H1 (cell line): ENCODE data around the gene MUC5B. TPM values are rescaled to one million over a fixed set of nuclear protein-coding genes. Genes with fewer than 3 reads are reported as not detected.

Experiments used
- CTCF ChIA-PET: fragments of 300-600 bp; sonication (Branson Sonifier 250); formaldehyde crosslinking; loops from one replicate; lab custom pipeline; 2021; ENCODE audit not compliant: partially characterized antibody; lab: Charles Lee
- POLR2A ChIA-PET: fragments of 300-600 bp; sonication (Branson Sonifier 250); formaldehyde crosslinking; loops from one replicate; lab custom pipeline; 2021; ENCODE audit warnings: inconsistent platforms; ENCODE audit not compliant: partially characterized antibody; lab: Charles Lee
- DNase-seq, 2 experiments: peaks; one replicate each; pipeline versions ENCODE4 v3.0.0 to v3.0.0-alpha.2; 2010 to 2022; ENCODE audit warnings: low spot score in 2 of 2, low read depth in 1 of 2, mixed read lengths in 1 of 2
- FAIRE-seq: peaks from 2 replicates; lab custom pipeline; 2011; peaks lifted over from hg19 to GRCh38; lab: Jason Lieb, UNC
- H2AFZ ChIP-seq: 2 replicates; pipeline ENCODE4 v1.8.1; 2012; ENCODE audit warnings: low read length, inconsistent platforms
- H2AK5ac ChIP-seq: 2 replicates; pipeline ENCODE4 v1.6.1; 2013; ENCODE audit warnings: low read depth, low read length
- H2BK120ac ChIP-seq: replicated peaks from 2 replicates; pipeline ENCODE3; 2013; ENCODE audit warnings: low read depth, low read length, inconsistent platforms
- H2BK12ac ChIP-seq: 2 replicates; pipeline ENCODE4 v1.6.1; 2013; ENCODE audit warnings: low read depth, low read length
- H2BK15ac ChIP-seq: 2 replicates; pipeline ENCODE4 v1.6.1; 2013; ENCODE audit warnings: low read length
- H2BK20ac ChIP-seq: 2 replicates; pipeline ENCODE4 v1.6.1; 2013; ENCODE audit warnings: low read length
- H2BK5ac ChIP-seq: 2 replicates; pipeline ENCODE4 v1.6.1; 2013; ENCODE audit warnings: low read depth, low read length
- H3K14ac ChIP-seq: 2 replicates; pipeline ENCODE4 v1.6.1; 2013; ENCODE audit warnings: inconsistent platforms; ENCODE audit not compliant: insufficient read length
- H3K18ac ChIP-seq: 2 replicates; pipeline ENCODE4 v1.6.1; 2013; ENCODE audit warnings: low read length; ENCODE audit errors: extremely low read depth
- H3K23ac ChIP-seq: 2 replicates; pipeline ENCODE4 v1.6.1; 2013; ENCODE audit warnings: inconsistent platforms; ENCODE audit not compliant: insufficient read length
- H3K23me2 ChIP-seq: 2 replicates; pipeline ENCODE4 v1.6.1; 2013; ENCODE audit warnings: low read depth, low read length
- H3K27ac ChIP-seq: 2 replicates; pipeline ENCODE4 v1.6.1; 2011; ENCODE audit warnings: low read depth, low read length, inconsistent platforms
- H3K27me3 ChIP-seq, 4 experiments: replicated peaks in 1 of 4; 1 replicate in 1 of 4; 2 replicates in 3 of 4; pipeline versions ENCODE4 v1.6.1 to v1.8.1; 2011 to 2013; ENCODE audit warnings: low read length in 3 of 4, mild to moderate bottlenecking in 3 of 4, inconsistent platforms in 2 of 4, mixed read lengths in 2 of 4, moderate library complexity in 1 of 4; ENCODE audit not compliant: control insufficient read depth in 3 of 4, insufficient read depth in 3 of 4; ENCODE audit errors: extremely low read depth in 1 of 4
- H3K36me3 ChIP-seq, 4 experiments: 2 replicates each; pipeline versions ENCODE4 v1.6.1 to v1.8.1; 2011 to 2013; ENCODE audit warnings: mild to moderate bottlenecking in 4 of 4, low read length in 3 of 4, moderate library complexity in 2 of 4, control low read depth in 1 of 4, inconsistent platforms in 1 of 4; ENCODE audit not compliant: insufficient read depth in 4 of 4, control insufficient read depth in 2 of 4
- H3K4ac ChIP-seq: replicated peaks from 2 replicates; pipeline ENCODE3; 2013; ENCODE audit warnings: low read length, low read depth, mixed read lengths, inconsistent platforms; ENCODE audit not compliant: insufficient read length
- H3K4me1 ChIP-seq, 4 experiments: replicated peaks in 1 of 4; 1 replicate in 1 of 4; 2 replicates in 3 of 4; pipeline versions ENCODE4 v1.6.1 to v1.8.1; 2011 to 2013; ENCODE audit warnings: low read length in 3 of 4, inconsistent platforms in 2 of 4, mixed read lengths in 1 of 4; ENCODE audit not compliant: insufficient read depth in 4 of 4, control insufficient read depth in 3 of 4
- H3K4me2 ChIP-seq, 2 experiments: 2 replicates each; pipeline versions ENCODE4 v1.6.1 to v1.8.1; 2011 to 2013; ENCODE audit warnings: low read depth in 2 of 2, low read length in 2 of 2, control low read depth in 1 of 2, inconsistent platforms in 1 of 2, mild to moderate bottlenecking in 1 of 2; ENCODE audit not compliant: insufficient read depth in 1 of 2
- H3K4me3 ChIP-seq, 4 experiments: fragments of 200-600, 300-600 bp in 1 of 4; sonication (generic), shearing (Covaris generic), sonication (Bioruptor Twin) in 1 of 4; 2 replicates each; pipeline versions ENCODE4 v1.5.1 to v1.8.1; 2011 to 2016; ENCODE audit warnings: low read length in 4 of 4, low read depth in 3 of 4, control low read depth in 2 of 4, inconsistent platforms in 2 of 4, mild to moderate bottlenecking in 2 of 4, mixed read lengths in 1 of 4, moderate library complexity in 1 of 4; ENCODE audit not compliant: insufficient read depth in 2 of 4; ENCODE audit errors: extremely low read depth in 1 of 4
- H3K56ac ChIP-seq: replicated peaks from 2 replicates; pipeline ENCODE3; 2013; ENCODE audit warnings: low read depth, mild to moderate bottlenecking, mixed read lengths, low read length, inconsistent platforms; ENCODE audit not compliant: insufficient read length
- H3K79me1 ChIP-seq: 2 replicates; pipeline ENCODE4 v1.6.1; 2013; ENCODE audit warnings: low read depth, low read length, control low read depth
- H3K79me2 ChIP-seq, 2 experiments: 2 replicates each; pipeline versions ENCODE4 v1.6.1 to v1.8.1; 2012 to 2013; ENCODE audit warnings: low read length in 2 of 2, mild to moderate bottlenecking in 2 of 2, inconsistent platforms in 1 of 2; ENCODE audit not compliant: insufficient read depth in 2 of 2, control insufficient read depth in 1 of 2
- H3K9ac ChIP-seq, 4 experiments: replicated peaks in 1 of 4; 1 replicate in 1 of 4; 2 replicates in 3 of 4; pipeline versions ENCODE4 v1.6.1 to v1.8.1; 2011 to 2013; ENCODE audit warnings: low read depth in 3 of 4, low read length in 3 of 4, control low read depth in 2 of 4, mild to moderate bottlenecking in 2 of 4, moderate library complexity in 2 of 4, inconsistent platforms in 1 of 4; ENCODE audit errors: extremely low read depth in 1 of 4
- H3K9me3 ChIP-seq, 2 experiments: 2 replicates each; pipeline versions ENCODE4 v1.6.1 to v1.8.1; 2012 to 2013; ENCODE audit warnings: mild to moderate bottlenecking in 2 of 2, moderate library complexity in 2 of 2, control low read depth in 1 of 2, inconsistent platforms in 1 of 2, low read depth in 1 of 2, low read length in 1 of 2, mixed read lengths in 1 of 2; ENCODE audit not compliant: insufficient read depth in 2 of 2
- H4K20me1 ChIP-seq, 2 experiments: replicated peaks in 1 of 2; 2 replicates each; pipeline versions ENCODE3 to v1.8.1; 2011 to 2013; ENCODE audit warnings: inconsistent platforms in 2 of 2, low read length in 2 of 2, mild to moderate bottlenecking in 1 of 2; ENCODE audit not compliant: insufficient read depth in 2 of 2, control insufficient read depth in 1 of 2
- H4K5ac ChIP-seq: 2 replicates; pipeline ENCODE4 v1.6.1; 2013; ENCODE audit warnings: low read length, low read depth, mixed read lengths, inconsistent platforms; ENCODE audit not compliant: insufficient read length
- H4K8ac ChIP-seq: 2 replicates; pipeline ENCODE4 v1.8.0; 2013; ENCODE audit warnings: mild to moderate bottlenecking, moderate library complexity, low read length, inconsistent platforms; ENCODE audit not compliant: insufficient read depth; ENCODE audit errors: extremely low read depth
- H4K91ac ChIP-seq: replicated peaks from 2 replicates; pipeline ENCODE3; 2013; ENCODE audit warnings: low read length, mixed read lengths, inconsistent platforms; ENCODE audit not compliant: insufficient read length
- BCL11A ChIP-seq, 2 experiments: IDR thresholded peaks; one replicate each; pipeline ENCODE4 v1.6.1; 2011; ENCODE audit warnings: low read depth in 2 of 2, low read length in 2 of 2, mild to moderate bottlenecking in 2 of 2
- CBX8 ChIP-seq: fragments of 300-800, 300-1000 bp; sonication (generic); IDR thresholded peaks from 2 replicates; pipeline ENCODE4 v1.7.1; 2016; ENCODE audit warnings: low read depth, low read length, borderline replicate concordance
- CHD2 ChIP-seq: IDR thresholded peaks from 2 replicates; pipeline ENCODE4 v1.6.1; 2012; ENCODE audit warnings: low read length, improper control_type of control experiment
- FOSL1 ChIP-seq: IDR thresholded peaks from 2 replicates; pipeline ENCODE4 v1.6.1; 2011; ENCODE audit warnings: mild to moderate bottlenecking, low read depth, low read length, moderate library complexity; ENCODE audit not compliant: insufficient read depth
- HDAC2 ChIP-seq, 2 experiments: fragments of 300-600 bp in 1 of 2; sonication (generic) in 1 of 2; IDR thresholded peaks; 2 replicates each; pipeline ENCODE4 v1.6.1; 2011 to 2012; ENCODE audit warnings: low read depth in 2 of 2, low read length in 2 of 2, mild to moderate bottlenecking in 2 of 2, moderate library complexity in 2 of 2, borderline replicate concordance in 1 of 2, inconsistent platforms in 1 of 2
- JUN ChIP-seq: IDR thresholded peaks from 2 replicates; pipeline ENCODE4 v1.6.1; 2011; ENCODE audit warnings: low read depth, mild to moderate bottlenecking, improper control_type of control experiment, low read length
- NANOG ChIP-seq: IDR thresholded peaks from 2 replicates; pipeline ENCODE4 v1.6.1; 2011; ENCODE audit warnings: low read length, low read depth, mild to moderate bottlenecking, inconsistent platforms; ENCODE audit not compliant: insufficient read depth, poor library complexity, severe bottlenecking
- NRF1 ChIP-seq: IDR thresholded peaks from 2 replicates; pipeline ENCODE4 v1.6.1; 2011; ENCODE audit warnings: mild to moderate bottlenecking, low read depth, low read length, improper control_type of control experiment
- POLR2A ChIP-seq, 2 experiments: IDR thresholded peaks; 1 replicate in 1 of 2; 2 replicates in 1 of 2; pipeline ENCODE4 v1.6.1; 2011; ENCODE audit warnings: low read depth in 2 of 2, low read length in 2 of 2, mild to moderate bottlenecking in 2 of 2; ENCODE audit errors: control extremely low read depth in 1 of 2
- RAD21 ChIP-seq, 2 experiments: IDR thresholded peaks in 1 of 2; conservative IDR thresholded peaks in 1 of 2; 2 replicates each; pipeline ENCODE4 v1.6.1; 2011; ENCODE audit warnings: low read depth in 2 of 2, low read length in 2 of 2, improper control_type of control experiment in 1 of 2, inconsistent platforms in 1 of 2, mild to moderate bottlenecking in 1 of 2, moderate library complexity in 1 of 2
- SIN3A ChIP-seq, 2 experiments: IDR thresholded peaks in 1 of 2; conservative IDR thresholded peaks in 1 of 2; 2 replicates each; pipeline ENCODE4 v1.6.1; 2011 to 2012; ENCODE audit warnings: low read length in 2 of 2, improper control_type of control experiment in 1 of 2, low read depth in 1 of 2, mild to moderate bottlenecking in 1 of 2
- SP1 ChIP-seq: IDR thresholded peaks from 2 replicates; pipeline ENCODE4 v1.6.1; 2011; ENCODE audit warnings: low read depth, low read length
- TBP ChIP-seq: IDR thresholded peaks from 2 replicates; pipeline ENCODE4 v1.6.1; 2011; ENCODE audit warnings: low read depth, low read length, improper control_type of control experiment
- WGBS, 2 experiments: shearing (Covaris generic) in 1 of 2; methylation state at CpG; one replicate each; pipeline versions ENCODE4 v1.1.6 to v1.1.7; 2013 to 2015; ENCODE audit warnings: low lambda C conversion rate in 2 of 2, mixed read lengths in 2 of 2, inconsistent platforms in 1 of 2, low coverage in 1 of 2, missing lambda C conversion rate in 1 of 2; ENCODE audit not compliant: insufficient replicate concordance in 2 of 2, insufficient coverage in 1 of 2, insufficient read length in 1 of 2; ENCODE audit errors: extremely low coverage in 1 of 2, missing lambda C conversion rate in 1 of 2; 5-methylcytosine and 5-hydroxymethylcytosine counted together
- polyA plus RNA-seq, 7 experiments: library from polyadenylated mRNA; depleted of rRNA in 3 of 7; stranded (reverse) in 5 of 7; unstranded in 2 of 7; fragments of >200 nt in 5 of 7; fragments of 200-250 nt in 2 of 7; gene quantifications; 1 replicate in 5 of 7; 2 replicates in 1 of 7; 4 replicates in 1 of 7; pipeline versions ENCODE4 v1.2.1 to v1.2.3, GENCODE V29; 2011 to 2013; ENCODE audit warnings: missing spikeins in 2 of 7, mixed read lengths in 2 of 7
- total RNA-seq: library from RNA; stranded (reverse); fragmentation: NEBNext Ultra II Directional; extraction: Animal tissue kit (Norgen Biotek cat#: 25700); gene quantifications from 2 replicates; pipeline ENCODE4 v1.2.1, GENCODE V29; 2021

Gene MUC5B
- total and polyA plus RNA-seq, 2 of the 8 experiments (the other 6 are each of a cell fraction or from before 2014, with no cell fraction given) = 0.02 to 0.03 TPM

GRCh38 chr11:1288426-1289151, 65.7 kb downstream of the MUC5B start:
- Histone ChIP-seq H3K36me3 (peaks cover 3 to 29% (median 15%) of the 10 kb centered on the region in 4 experiments; a peak in 7 of 8 replicates), H2AFZ (no peak overlapping the region), H3K79me1 (peaks cover 3% of the 10 kb centered on the region; the same call in 1 of the 2 replicates), H3K23ac (no peak overlapping the region), H3K9me3 (no peaks in the 10 kb centered on the region; a peak in 1 of 4 replicates), H4K91ac (no peak overlapping the region), H4K5ac (no peak overlapping the region), H2BK15ac (no peak overlapping the region), H3K18ac (no peak overlapping the region), H3K27me3 (no peaks in the 10 kb centered on the region), H2BK120ac (no peak overlapping the region), H2BK12ac (no peak overlapping the region), H2BK20ac (no peak overlapping the region), H3K56ac (no peak overlapping the region), H3K23me2 (no peaks in the 10 kb centered on the region), H4K20me1 (peaks cover 3 to 13% of the 10 kb centered on the region in 2 experiments), H4K8ac (no peak overlapping the region), H3K4me1 (no peaks in the 10 kb centered on the region), H2BK5ac (no peak overlapping the region), H3K4me2 (no peak overlapping the region), H3K14ac (no peak overlapping the region), H3K4me3 (no peak overlapping the region), H3K9ac (no peak overlapping the region), H2AK5ac (no peak overlapping the region), H3K4ac (no peak overlapping the region), H3K79me2 (peaks cover 0 to 3% of the 10 kb centered on the region in 2 experiments; a peak in 1 of 4 replicates), H3K27ac (no peak overlapping the region)
- no peak for DNase-seq
- ChIA-PET CTCF (no interaction called here), POLR2A (no interaction called here)
- TF ChIP-seq NANOG = no peak
- no peak for TF ChIP-seq HDAC2 (IDR thresholded peaks at IDR 0.05; ENCODE audit: borderline replicate concordance in 1 of 2, low read depth in 2 of 2, low read length in 2 of 2)
- no peak for TF ChIP-seq RAD21 (IDR thresholded peaks at IDR 0.05 in 1 of 2, conservative IDR thresholded peaks at IDR 0.05 in 1 of 2; ENCODE audit: low read depth in 2 of 2, low read length in 2 of 2)
- no peak for TF ChIP-seq CHD2
- TF ChIP-seq TBP = no peak
- no peak for TF ChIP-seq POLR2A (IDR thresholded peaks at IDR 0.05; ENCODE audit: control extremely low read depth in 1 of 2, low read depth in 2 of 2, low read length in 2 of 2)
- TF ChIP-seq SIN3A (conservative IDR thresholded peaks at IDR 0.05 in 1 of 2, IDR thresholded peaks at IDR 0.05 in 1 of 2; ENCODE audit: low read depth in 1 of 2, low read length in 2 of 2) = no peak
- no peak for TF ChIP-seq NRF1
- no peak for TF ChIP-seq FOSL1
- TF ChIP-seq CBX8 = no peak
- TF ChIP-seq SP1 = no peak
- no peak for TF ChIP-seq JUN
- TF ChIP-seq BCL11A (IDR thresholded peaks at IDR 0.05; ENCODE audit: low read depth in 2 of 2, low read length in 2 of 2) = no peak
- no peak for FAIRE-seq
- WGBS, 2 experiments = 83% methylated on average over 17 of the region's 30 CpGs; no CpG with 5 or more reads in 1 of the 2 experiments
